Measurements from ENCODE around the gene CPNE9.

DNA sequence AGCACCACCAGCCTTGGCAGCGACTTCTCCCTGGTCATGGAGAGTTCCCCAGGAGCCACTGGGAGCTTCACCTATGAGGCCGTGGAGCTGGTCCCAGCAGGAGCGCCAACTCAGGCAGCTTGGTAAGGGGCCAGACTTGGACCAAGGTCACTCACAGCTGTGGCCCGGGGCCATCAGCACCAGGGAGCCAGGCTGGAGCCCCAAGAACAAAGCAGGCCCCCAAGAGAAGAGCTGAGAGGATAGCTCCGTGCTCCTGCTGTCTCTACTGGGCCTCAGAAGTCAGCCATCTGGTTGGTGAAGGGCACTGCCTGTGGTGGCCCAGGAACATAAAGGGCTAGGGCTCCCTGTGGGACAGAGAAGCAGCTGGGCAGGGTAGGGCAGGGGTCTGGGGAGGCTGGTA is 14.7 kb upstream of the CPNE9 start:
- TF ChIP-seq, protein P1, sequence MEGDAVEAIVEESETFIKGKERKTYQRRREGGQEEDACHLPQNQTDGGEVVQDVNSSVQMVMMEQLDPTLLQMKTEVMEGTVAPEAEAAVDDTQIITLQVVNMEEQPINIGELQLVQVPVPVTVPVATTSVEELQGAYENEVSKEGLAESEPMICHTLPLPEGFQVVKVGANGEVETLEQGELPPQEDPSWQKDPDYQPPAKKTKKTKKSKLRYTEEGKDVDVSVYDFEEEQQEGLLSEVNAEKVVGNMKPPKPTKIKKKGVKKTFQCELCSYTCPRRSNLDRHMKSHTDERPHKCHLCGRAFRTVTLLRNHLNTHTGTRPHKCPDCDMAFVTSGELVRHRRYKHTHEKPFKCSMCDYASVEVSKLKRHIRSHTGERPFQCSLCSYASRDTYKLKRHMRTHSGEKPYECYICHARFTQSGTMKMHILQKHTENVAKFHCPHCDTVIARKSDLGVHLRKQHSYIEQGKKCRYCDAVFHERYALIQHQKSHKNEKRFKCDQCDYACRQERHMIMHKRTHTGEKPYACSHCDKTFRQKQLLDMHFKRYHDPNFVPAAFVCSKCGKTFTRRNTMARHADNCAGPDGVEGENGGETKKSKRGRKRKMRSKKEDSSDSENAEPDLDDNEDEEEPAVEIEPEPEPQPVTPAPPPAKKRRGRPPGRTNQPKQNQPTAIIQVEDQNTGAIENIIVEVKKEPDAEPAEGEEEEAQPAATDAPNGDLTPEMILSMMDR (IDR thresholded peaks at IDR 0.05), result no peak
- TF ChIP-seq POLR2AphosphoS5 (IDR thresholded peaks at IDR 0.05), result no peak
